ENCODE results near the gene ZNF516. TPM values are rescaled to one million over a fixed set of nuclear protein-coding genes. Genes with fewer than 3 reads are reported as not detected.
A peak's percentile ranks its signal among the peaks of the same experiment; 100 is the strongest.

ZNF516 gene
- total RNA-seq, 1 donor from 2014 or later = 14.8 TPM

GRCh38 chr18:76405681-76406356, 89.2 kb downstream of the ZNF516 start:
- H3K4me3 ChIP-seq (ENCODE audit: low read depth, low read length) = no peak overlapping the region
- TF ChIP-seq CTCF (conservative IDR thresholded peaks at IDR 0.05; ENCODE audit: low read depth, low read length) = peak; percentile 58
- no peak for DNase-seq (ENCODE audit: low read depth)

- no peak overlapping the region for H3K4me3 ChIP-seq (ENCODE audit: low read depth, low read length)
- TF ChIP-seq CTCF (conservative IDR thresholded peaks at IDR 0.05; ENCODE audit: low read depth, low read length) = no peak
- DNase-seq (ENCODE audit: low read depth) = no peak
These were observed 89.8 kb downstream of the ZNF516 start for GRCh38 chr18:76405280-76405679.

GRCh38 chr18:76404345-76404831, 90.7 kb downstream of the ZNF516 start:
- H3K4me3 ChIP-seq (ENCODE audit: low read depth, low read length) = no peak overlapping the region
- no peak for DNase-seq (ENCODE audit: low read depth)
- no peak for TF ChIP-seq CTCF (conservative IDR thresholded peaks at IDR 0.05; ENCODE audit: low read depth, low read length)

GRCh38 chr18:76402026-76402990, 92.7 kb downstream of the ZNF516 start:
- DNase-seq (ENCODE audit: low read depth) = no peak
- no peak for TF ChIP-seq CTCF (conservative IDR thresholded peaks at IDR 0.05; ENCODE audit: low read depth, low read length)
- H3K4me3 ChIP-seq (ENCODE audit: low read depth, low read length) = no peak overlapping the region

- no peak for TF ChIP-seq CTCF (conservative IDR thresholded peaks at IDR 0.05; ENCODE audit: low read depth, low read length)
- no peak overlapping the region for H3K4me3 ChIP-seq (ENCODE audit: low read depth, low read length)
- DNase-seq (ENCODE audit: low read depth) = no peak
These were observed 93.5 kb downstream of the ZNF516 start for GRCh38 chr18:76401498-76401897.

- TF ChIP-seq CTCF (conservative IDR thresholded peaks at IDR 0.05; ENCODE audit: low read depth, low read length) = no peak
- DNase-seq (ENCODE audit: low read depth) = no peak
- no peak overlapping the region for H3K4me3 ChIP-seq (ENCODE audit: low read depth, low read length)
These were observed 95.2 kb downstream of the ZNF516 start for GRCh38 chr18:76399613-76400391.
